ENCODE measurements around the gene SASH1.

The SASH1 gene

GRCh38 chr6:148487461-148487860, 144.8 kb downstream of the SASH1 start:
- DNase-seq (ENCODE audit: extremely low read depth in 1 of 2, low read depth in 1 of 2): no peak

- no peak for DNase-seq (ENCODE audit: extremely low read depth in 1 of 2, low read depth in 1 of 2)
These were observed 149.1 kb downstream of the SASH1 start for GRCh38 chr6:148491638-148492251.

GRCh38 chr6:148492654-148493290, 150.1 kb downstream of the SASH1 start:
- no peak for DNase-seq (ENCODE audit: extremely low read depth in 1 of 2, low read depth in 1 of 2)

GRCh38 chr6:148493424-148493823, 150.8 kb downstream of the SASH1 start:
- no peak for DNase-seq (ENCODE audit: extremely low read depth in 1 of 2, low read depth in 1 of 2)

GRCh38 chr6:148494226-148494625, 151.6 kb downstream of the SASH1 start:
- DNase-seq (ENCODE audit: extremely low read depth in 1 of 2, low read depth in 1 of 2): no peak

- DNase-seq (ENCODE audit: extremely low read depth in 1 of 2, low read depth in 1 of 2): no peak
These were observed 152.4 kb downstream of the SASH1 start for GRCh38 chr6:148495029-148495428.

- DNase-seq (ENCODE audit: extremely low read depth in 1 of 2, low read depth in 1 of 2): no peak
These were observed 154.6 kb downstream of the SASH1 start for GRCh38 chr6:148497257-148497656.

- no peak for DNase-seq (ENCODE audit: extremely low read depth in 1 of 2, low read depth in 1 of 2)
These were observed 155.1 kb downstream of the SASH1 start for GRCh38 chr6:148497717-148498116.

GRCh38 chr6:148500402-148500801, 157.8 kb downstream of the SASH1 start:
- no peak for DNase-seq (ENCODE audit: extremely low read depth in 1 of 2, low read depth in 1 of 2)

GRCh38 chr6:148501178-148501590, 158.5 kb downstream of the SASH1 start:
- no peak for DNase-seq (ENCODE audit: extremely low read depth in 1 of 2, low read depth in 1 of 2)

- DNase-seq (ENCODE audit: extremely low read depth in 1 of 2, low read depth in 1 of 2): no peak
These were observed 159.6 kb downstream of the SASH1 start for GRCh38 chr6:148502083-148502772.

GRCh38 chr6:148502773-148503135, 160.1 kb downstream of the SASH1 start:
- DNase-seq (ENCODE audit: extremely low read depth in 1 of 2, low read depth in 1 of 2): no peak

GRCh38 chr6:148503703-148504102, 161.1 kb downstream of the SASH1 start:
- DNase-seq (ENCODE audit: extremely low read depth in 1 of 2, low read depth in 1 of 2): no peak

GRCh38 chr6:148507774-148508173, 165.1 kb downstream of the SASH1 start:
- DNase-seq (ENCODE audit: extremely low read depth in 1 of 2, low read depth in 1 of 2): no peak

GRCh38 chr6:148508401-148509041, 165.9 kb downstream of the SASH1 start:
- DNase-seq (ENCODE audit: extremely low read depth in 1 of 2, low read depth in 1 of 2): no peak

- no peak for DNase-seq (ENCODE audit: extremely low read depth in 1 of 2, low read depth in 1 of 2)
These were observed 166.6 kb downstream of the SASH1 start for GRCh38 chr6:148509119-148509799.

GRCh38 chr6:148509800-148510581, 167.4 kb downstream of the SASH1 start:
- DNase-seq (ENCODE audit: extremely low read depth in 1 of 2, low read depth in 1 of 2): no peak

GRCh38 chr6:148513145-148514071, 170.8 kb downstream of the SASH1 start:
- no peak for DNase-seq (ENCODE audit: extremely low read depth in 1 of 2, low read depth in 1 of 2)

- DNase-seq (ENCODE audit: extremely low read depth in 1 of 2, low read depth in 1 of 2): no peak
These were observed 171.6 kb downstream of the SASH1 start for GRCh38 chr6:148514091-148514845.
